Measurements from ENCODE around the gene XRN2.

The XRN2 gene

GRCh38 chr20:21266191-21266536 is 37.0 kb upstream of the XRN2 start:
- TF ChIP-seq CTCF (IDR thresholded peaks at IDR 0.05; ENCODE audit: borderline replicate concordance, insufficient read depth, low read depth, low read length), result no peak
- no peak overlapping the region for H3K4me3 ChIP-seq (ENCODE audit: low read depth, low read length)

DNA sequence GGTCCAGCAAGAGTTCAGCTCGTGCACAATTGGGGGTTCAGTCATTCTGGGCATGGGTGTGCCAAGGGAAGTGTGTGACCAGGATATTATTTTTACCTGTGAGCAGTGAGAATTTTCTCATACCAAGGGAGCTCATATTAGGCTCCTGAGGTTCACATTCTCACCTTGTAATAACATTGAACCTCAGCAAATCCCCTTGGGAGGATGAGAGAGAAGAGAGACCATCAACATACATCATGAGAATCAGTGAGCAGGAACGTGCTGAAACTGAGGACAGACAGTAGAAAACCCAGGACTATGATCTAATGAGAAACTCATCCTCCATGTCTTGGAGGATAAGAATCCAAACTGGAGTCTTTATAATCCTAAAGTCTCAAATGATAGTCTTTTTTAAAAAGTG is 33.4 kb upstream of the XRN2 start:
- H3K4me3 ChIP-seq (ENCODE audit: low read depth, low read length), result no peak overlapping the region

GRCh38 chr20:21270806-21271205 is 32.3 kb upstream of the XRN2 start:
- H3K4me3 ChIP-seq (ENCODE audit: low read depth, low read length), result no peak overlapping the region
- TF ChIP-seq CTCF (IDR thresholded peaks at IDR 0.05; ENCODE audit: borderline replicate concordance, insufficient read depth, low read depth, low read length), result no peak

More for the DNA sequence above, 33.4 kb upstream of the XRN2 start:
- no peak for TF ChIP-seq CTCF (IDR thresholded peaks at IDR 0.05; ENCODE audit: borderline replicate concordance, insufficient read depth, low read depth, low read length)

DNA sequence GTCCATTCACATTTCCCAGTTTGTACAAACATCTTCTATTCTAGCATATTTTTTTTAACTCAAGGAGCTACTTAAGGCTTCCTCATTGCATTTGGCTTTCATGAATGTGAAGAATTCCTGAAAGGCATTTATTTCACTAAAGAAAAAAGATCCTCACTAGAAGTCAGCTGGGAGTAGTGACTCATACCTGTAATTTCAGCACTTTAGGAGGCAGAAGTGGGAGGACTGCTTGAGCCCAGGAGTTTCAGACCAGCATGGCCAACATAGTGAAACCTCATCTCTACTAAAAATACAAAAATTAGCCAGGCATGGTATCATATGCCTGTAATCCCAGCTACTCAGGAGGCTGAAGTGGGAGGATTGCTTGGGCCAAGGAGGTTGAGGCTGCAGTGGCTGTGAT is 30.9 kb upstream of the XRN2 start:
- TF ChIP-seq CTCF (IDR thresholded peaks at IDR 0.05; ENCODE audit: borderline replicate concordance, insufficient read depth, low read depth, low read length), result no peak
- H3K4me3 ChIP-seq (ENCODE audit: low read depth, low read length), result no peak overlapping the region

DNA sequence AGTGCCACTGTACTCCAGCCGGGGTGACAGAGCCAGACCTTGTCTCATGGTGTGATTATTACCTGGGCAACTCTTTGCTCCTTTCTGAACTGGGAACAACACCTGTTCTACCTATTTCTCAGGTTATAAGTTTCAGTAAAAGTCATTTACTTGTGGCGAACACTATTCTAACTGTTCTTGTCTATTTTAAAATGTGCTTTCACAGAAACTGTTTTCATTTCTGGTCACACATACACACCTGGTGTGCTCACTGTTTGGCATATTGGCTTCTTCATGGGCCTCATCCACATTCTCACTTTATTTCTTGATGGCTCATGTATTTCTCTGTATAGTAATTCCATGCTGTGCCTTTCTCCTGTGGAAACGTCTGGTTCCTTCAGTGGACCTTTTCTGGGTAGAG is 30.5 kb upstream of the XRN2 start:
- no peak overlapping the region for H3K4me3 ChIP-seq (ENCODE audit: low read depth, low read length)
- no peak for TF ChIP-seq CTCF (IDR thresholded peaks at IDR 0.05; ENCODE audit: borderline replicate concordance, insufficient read depth, low read depth, low read length)

GRCh38 chr20:21273755-21274386 is 29.3 kb upstream of the XRN2 start:
- H3K4me3 ChIP-seq (ENCODE audit: low read depth, low read length), result no peak overlapping the region
- TF ChIP-seq CTCF (IDR thresholded peaks at IDR 0.05; ENCODE audit: borderline replicate concordance, insufficient read depth, low read depth, low read length), result no peak

DNA sequence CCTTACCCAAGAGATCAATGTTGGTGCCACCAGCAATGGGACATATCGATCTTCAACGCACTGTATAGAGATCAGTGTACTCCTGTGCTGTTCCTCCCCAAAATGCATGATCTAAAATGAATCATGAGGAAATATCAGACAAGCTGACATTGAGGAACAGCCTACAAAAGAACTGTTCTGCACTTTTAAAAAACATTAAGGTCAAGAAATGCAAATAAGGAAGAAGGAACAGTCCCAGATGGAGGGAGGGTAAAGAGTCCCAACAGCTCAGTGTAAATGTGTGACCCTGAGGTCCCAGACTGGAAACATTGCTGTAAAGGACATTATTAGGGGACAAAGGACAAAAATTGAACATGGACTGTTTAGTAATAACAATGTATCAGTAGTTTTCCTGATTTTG is 24.3 kb upstream of the XRN2 start:
- no peak overlapping the region for H3K4me3 ChIP-seq (ENCODE audit: low read depth, low read length)
- no peak for TF ChIP-seq CTCF (IDR thresholded peaks at IDR 0.05; ENCODE audit: borderline replicate concordance, insufficient read depth, low read depth, low read length)
